GM19397 (cell line): Measurements from ENCODE around the gene KNDC1.
"Not testable (repeated sequence)": the region's sequence is repeated elsewhere in the genome, so short reads cannot be mapped to it uniquely, and the experiment has no call there.

Experiments
- ATAC-seq: cut with Tn5 transposase; IDR thresholded peaks from one replicate; pipeline ENCODE4 v1.9.1; 2021; ENCODE audit warnings: mild to moderate bottlenecking, moderate library complexity; ENCODE audit not compliant: unreplicated experiment

The KNDC1 gene

DNA sequence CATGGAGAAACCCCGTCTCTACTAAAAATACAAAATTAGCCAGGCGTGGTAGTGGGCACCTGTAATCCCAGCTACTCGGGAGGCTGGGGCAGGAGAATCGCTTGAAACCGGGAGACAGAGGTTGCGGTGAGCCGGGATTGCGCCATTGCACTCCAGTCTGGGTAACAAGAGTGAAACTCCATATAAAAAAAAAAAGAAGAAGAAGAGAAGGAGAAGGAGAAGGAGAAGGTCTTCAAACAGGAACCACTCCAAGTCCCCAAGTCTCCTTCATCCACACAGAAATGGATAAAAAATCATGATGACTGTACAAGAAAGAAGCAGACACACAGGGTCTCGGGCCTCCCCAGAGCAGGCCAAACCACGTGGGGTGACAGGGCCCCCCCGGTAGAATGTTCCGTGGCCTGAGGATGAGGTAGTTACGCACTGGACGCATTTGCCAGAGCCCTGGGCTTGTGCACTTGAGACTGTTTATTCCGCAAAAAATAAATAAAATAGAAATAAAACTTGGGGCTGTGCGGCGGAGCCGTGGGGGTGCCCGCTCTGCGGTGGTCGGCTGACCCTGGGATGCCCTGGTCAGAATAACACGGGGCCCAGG, 93.4 kb downstream of the KNDC1 start:
- ATAC-seq: no peak

DNA sequence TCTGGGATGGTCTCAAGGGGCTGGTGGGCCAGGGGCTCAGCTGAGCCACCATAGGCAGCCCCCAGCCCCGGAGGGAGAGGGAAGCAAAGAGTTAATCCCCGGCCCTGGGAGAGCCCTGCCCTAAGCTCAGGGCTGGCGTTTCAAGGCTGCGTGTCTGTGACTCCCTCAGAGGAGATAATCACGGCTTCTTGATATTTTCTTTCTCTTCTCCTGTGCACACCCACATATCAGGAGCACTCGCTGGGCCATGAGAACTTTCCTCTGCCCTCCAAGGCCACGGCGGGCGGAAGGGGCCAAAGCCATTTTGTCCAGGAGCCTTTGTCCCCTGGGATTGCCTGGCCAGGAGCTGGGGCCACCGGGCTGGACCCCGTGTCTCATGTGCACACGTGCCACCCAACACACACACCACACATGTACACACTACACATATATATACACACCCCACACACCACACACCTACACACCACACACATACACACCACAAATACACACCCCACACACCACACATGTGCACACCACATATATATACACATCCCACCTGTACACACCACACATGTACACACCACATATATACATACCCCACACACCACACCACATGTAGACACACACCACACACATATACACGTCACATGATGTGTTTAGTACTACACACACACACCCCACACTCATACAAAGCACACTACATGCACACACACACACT, 94.6 kb downstream of the KNDC1 start:
- ATAC-seq: no peak

DNA sequence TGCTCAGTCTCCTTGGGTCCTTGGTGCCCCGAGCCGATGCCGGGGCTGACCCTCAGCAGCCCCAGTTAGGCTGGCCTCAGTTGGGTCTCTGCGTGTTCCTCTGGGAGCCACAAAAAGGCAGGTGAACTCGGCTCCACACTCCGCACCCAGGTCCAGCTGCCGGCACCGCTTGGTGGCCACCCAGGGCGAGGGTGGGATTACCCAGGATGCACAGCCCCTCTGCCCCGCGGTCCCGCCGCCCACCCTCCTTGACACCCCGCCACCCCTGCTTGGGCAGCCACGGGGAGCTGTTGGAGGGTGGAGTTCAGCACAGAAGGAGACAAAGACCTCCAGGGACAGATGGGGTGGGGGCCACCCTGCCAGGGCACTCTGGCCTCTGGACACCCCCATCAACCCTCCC, 95.3 kb downstream of the KNDC1 start:
- ATAC-seq: no peak

GRCh38 chr10:133257489-133258065, 97.6 kb downstream of the KNDC1 start:
- ATAC-seq: no peak

GRCh38 chr10:133258066-133258817, 98.2 kb downstream of the KNDC1 start:
- no peak for ATAC-seq

- no peak for ATAC-seq
These were observed 99.0 kb downstream of the KNDC1 start for GRCh38 chr10:133258818-133259601.

GRCh38 chr10:133259602-133259989, 99.6 kb downstream of the KNDC1 start:
- ATAC-seq: no peak

DNA sequence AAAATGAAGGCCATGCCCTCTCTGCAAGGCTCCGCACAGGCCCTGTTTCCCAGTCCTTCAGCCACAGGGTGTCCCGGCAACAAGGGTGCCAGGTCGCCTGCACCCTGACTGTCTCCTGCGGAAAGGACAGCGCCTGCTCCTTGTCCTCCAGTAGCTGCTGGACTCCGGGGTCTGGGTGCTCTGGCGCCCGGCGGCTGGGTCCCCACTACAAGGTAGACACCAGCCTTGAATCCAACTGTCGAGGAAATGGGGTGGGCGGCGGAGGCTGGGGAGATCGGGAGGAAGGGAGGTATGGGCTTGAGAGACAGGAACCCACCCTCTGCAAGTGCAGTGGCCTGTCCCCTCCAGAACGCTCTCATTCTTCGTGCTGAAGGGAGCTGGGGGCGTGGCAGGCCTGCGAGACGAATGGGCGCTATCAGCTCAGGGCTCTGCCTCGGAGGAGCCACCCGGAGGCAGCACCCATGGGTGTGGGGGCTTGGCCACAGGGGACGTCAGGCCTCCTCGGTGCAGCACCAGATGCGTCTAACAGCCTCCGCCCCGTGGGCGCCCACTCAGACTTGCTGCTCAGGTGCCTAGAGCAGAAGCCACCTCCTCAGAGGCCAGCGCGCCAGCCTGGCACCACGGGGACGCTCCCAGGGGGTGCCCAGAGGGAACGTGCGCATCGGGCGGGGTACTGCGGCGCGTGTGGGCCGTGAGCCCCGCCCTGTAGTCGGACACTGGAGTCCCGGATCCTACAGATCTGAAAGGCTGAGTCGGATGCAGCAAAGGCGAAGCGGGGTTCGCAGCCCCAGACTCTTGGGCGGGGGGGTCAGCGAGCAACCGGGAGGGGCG, 101.1 kb downstream of the KNDC1 start:
- ATAC-seq: peak; percentile 40

GRCh38 chr10:133261726-133262325, 101.8 kb downstream of the KNDC1 start:
- ATAC-seq: peak; percentile 60

DNA sequence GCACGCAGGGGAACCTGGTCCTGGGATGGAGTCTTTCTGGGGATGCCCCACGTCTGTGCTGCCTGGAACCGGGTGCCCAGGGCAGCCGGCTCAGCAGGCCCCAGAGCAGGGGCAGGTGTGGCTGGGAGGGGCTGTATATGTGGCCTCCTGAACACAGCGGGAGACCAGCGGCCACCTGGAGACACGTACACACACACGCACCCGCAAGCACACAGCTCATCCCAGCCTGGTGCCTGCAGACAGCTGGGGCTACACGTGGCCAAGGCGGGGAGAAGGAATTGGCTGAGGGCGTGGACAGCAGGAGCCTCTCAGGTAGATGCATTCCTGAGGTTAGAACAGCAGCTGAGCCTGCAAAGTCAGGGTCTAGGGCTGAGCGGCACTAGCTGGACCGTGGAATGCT, 102.7 kb downstream of the KNDC1 start:
- no peak for ATAC-seq

DNA sequence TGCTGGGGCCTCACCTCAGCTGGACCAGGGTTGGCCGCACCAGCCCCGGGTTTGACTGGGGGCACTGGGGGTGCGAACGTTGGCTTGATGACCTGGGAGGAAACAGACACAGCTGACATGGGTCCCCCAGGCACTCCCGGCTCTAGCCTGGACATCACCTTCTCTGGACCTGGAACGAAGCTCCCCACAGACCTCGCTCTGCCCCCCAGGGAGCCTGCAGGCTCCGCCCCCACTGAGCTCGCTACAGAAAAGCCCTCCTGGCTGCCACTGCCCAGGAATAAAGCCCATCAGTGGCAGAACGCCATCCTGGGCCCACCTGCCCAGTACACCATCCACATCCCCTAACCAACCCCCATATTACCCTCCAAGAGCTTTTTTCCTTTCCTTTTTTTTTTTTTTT, 103.7 kb downstream of the KNDC1 start:
- ATAC-seq: no peak

DNA sequence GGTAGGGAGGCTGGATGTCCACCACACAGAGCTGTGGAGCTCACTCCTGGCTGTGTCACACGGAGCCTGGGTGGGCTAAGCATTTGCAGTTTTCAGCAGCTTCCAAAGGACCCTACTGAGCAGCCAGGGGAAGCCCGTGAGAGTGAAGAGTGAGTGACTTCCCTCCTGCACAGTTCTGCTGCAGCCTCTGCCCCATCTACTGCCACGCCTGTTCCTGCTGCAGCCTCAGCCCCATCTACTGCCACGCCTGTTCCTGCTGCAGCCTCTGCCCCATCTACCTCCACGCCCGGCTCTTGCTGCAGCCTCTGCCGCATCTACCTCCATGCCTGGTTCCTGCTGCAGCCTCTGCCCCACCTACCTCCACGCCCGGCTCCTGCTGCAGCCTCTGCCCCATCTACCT, 104.4 kb downstream of the KNDC1 start:
- no peak for ATAC-seq

- not testable (repeated sequence) for ATAC-seq
These were observed 105.0 kb downstream of the KNDC1 start for GRCh38 chr10:133265052-133265451.

GRCh38 chr10:133266056-133266795, 106.2 kb downstream of the KNDC1 start:
- ATAC-seq: no peak

GRCh38 chr10:133267293-133267692, 107.3 kb downstream of the KNDC1 start:
- no peak for ATAC-seq

DNA sequence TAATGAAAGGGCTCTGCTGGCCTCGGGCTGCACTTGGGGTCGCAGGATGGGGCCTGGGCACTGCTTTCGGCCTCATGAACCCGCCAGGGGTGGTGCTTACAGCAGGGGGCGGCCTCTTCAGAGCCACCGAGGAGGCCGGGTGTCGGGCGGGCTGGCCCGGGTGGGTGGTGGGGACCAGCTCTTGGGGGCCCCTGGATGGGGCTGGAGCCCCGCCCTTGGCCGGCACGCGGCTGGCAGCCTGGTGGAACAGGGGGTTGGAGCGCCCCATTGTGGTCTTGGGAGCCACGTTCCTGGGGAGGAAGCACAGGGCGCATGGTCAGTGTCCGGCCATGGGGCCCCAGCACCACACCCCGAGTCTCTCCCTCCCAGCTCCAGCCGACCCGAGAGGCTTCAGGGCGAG, 107.8 kb downstream of the KNDC1 start:
- no peak for ATAC-seq

DNA sequence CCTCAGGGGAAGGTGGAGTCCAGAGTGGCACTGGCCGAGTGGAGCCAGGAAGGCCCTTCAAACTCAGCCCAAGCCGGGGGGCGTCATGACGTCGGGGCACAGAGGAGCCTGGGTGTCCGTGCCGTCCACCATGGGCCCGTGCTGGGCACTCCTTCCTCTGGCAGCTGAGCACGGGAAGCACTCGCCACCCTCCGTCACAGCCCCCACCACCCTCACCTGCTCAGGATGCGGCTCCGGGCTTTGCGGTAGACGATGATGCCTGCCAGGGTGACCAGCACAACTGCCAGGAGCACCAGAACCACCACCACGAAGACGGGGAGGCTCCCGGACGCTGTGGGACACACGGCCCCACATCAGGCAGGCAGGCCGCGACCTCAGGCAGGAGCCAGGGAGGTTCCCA, 108.5 kb downstream of the KNDC1 start:
- ATAC-seq: no peak

GRCh38 chr10:133269367-133269766, 109.3 kb downstream of the KNDC1 start:
- no peak for ATAC-seq

- no peak for ATAC-seq
These were observed 110.2 kb downstream of the KNDC1 start for GRCh38 chr10:133270204-133270603.
